ENCODE data around the gene TASOR.
A peak's percentile ranks its signal among the peaks of the same experiment; 100 is the strongest.

Gene TASOR

GRCh38 chr3:56682462-56683121, 473 bp downstream of the TASOR start:
- DNase-seq (ENCODE audit: low read depth) = peak; percentile 84
- H3K4me3 ChIP-seq (ENCODE audit: low read depth, low read length) = peak overlapping the region; percentile 82
- TF ChIP-seq CTCF (conservative IDR thresholded peaks at IDR 0.05; ENCODE audit: low read depth, low read length) = peak; percentile 11

DNA sequence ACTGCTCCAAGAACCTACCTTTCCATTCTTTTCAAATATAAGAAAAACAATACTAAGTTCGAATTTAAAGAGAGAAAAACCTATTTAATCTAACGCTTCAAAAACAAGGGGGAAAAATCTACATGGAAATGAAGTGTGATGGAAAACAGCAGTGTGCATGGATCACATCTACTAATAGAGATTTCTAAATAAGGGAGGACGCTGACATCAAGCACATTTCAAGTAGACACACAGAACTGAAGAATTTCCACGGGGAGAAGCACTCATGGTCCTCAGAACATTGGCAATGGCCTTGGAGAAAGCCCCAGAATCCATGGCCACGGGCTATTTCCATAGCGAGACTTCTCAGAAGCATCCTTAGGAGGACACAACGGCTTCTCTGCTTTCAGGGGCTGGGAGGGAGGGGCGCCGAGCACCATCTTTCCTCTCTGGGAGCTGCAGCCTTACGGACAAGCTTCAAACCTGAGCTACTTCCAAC, 1.0 kb downstream of the TASOR start:
- TF ChIP-seq CTCF (conservative IDR thresholded peaks at IDR 0.05; ENCODE audit: low read depth, low read length) = no peak
- H3K4me3 ChIP-seq (ENCODE audit: low read depth, low read length) = peak overlapping the region; percentile 82
- DNase-seq (ENCODE audit: low read depth) = no peak

DNA sequence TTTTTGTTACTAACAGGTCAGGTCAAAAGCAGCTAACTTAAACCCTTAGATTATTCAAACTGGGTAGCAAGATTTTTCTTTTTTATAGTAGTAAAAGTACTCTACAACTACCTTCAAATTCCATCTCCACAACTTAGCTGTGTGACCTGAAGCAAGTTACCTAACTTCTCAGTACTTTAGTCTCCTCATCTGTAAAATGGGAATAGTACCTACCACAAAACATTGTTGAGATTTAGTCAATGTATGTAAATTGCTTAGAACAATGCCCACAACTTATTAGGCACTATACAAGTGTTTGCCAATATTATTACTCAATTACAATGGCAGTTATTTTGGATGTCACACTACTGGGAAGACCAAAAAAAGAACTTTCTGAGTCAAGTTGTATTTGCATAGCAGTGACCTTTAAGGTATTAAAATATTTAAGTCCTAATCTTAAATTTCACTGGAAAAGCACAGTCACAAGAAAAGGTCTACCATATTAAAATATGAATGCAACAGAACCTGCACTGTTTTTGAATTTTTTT, 2.9 kb downstream of the TASOR start:
- no peak for DNase-seq (ENCODE audit: low read depth)
- TF ChIP-seq CTCF (conservative IDR thresholded peaks at IDR 0.05; ENCODE audit: low read depth, low read length) = no peak
- H3K4me3 ChIP-seq (ENCODE audit: low read depth, low read length) = no peak overlapping the region

- DNase-seq (ENCODE audit: low read depth) = no peak
- no peak for TF ChIP-seq CTCF (conservative IDR thresholded peaks at IDR 0.05; ENCODE audit: low read depth, low read length)
- no peak overlapping the region for H3K4me3 ChIP-seq (ENCODE audit: low read depth, low read length)
These were observed 5.8 kb downstream of the TASOR start for GRCh38 chr3:56677286-56677685.

DNA sequence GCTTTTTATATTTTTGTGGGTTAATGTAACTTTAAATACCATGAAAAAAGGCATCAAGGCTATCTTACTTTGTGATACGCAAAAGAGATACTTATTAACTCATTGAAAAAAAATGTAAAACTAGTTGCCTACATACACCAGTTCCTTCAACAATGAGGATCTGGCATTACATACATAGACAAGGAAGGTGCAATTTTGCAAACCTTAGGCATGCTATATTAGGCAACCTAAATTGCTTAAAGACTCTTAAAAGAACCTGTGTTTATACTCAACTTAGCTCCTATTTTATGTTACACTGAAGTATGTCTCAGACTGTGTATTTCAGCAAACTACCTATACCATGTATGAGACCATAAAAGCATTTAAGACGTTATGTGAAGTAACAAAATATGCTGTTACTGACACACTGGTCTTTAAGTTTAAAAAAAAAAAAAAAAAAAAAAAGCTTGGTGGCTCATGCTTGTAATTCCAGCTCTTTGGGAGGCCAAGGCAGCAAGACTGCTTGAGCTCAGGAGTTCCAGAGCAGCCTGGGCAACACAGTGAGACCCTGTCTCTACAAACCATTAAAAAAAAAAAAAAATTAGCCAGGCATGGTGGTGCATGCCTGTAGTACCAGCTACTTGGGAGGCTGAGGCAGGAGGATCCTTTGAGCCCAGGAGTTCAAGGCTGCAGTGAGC, 9.1 kb downstream of the TASOR start:
- H3K4me3 ChIP-seq (ENCODE audit: low read depth, low read length) = no peak overlapping the region
- no peak for TF ChIP-seq CTCF (conservative IDR thresholded peaks at IDR 0.05; ENCODE audit: low read depth, low read length)
- peak; percentile 15 for DNase-seq (ENCODE audit: low read depth)

- no peak for TF ChIP-seq CTCF (conservative IDR thresholded peaks at IDR 0.05; ENCODE audit: low read depth, low read length)
- peak; percentile 6 for DNase-seq (ENCODE audit: low read depth)
- no peak overlapping the region for H3K4me3 ChIP-seq (ENCODE audit: low read depth, low read length)
These were observed 15.0 kb downstream of the TASOR start for GRCh38 chr3:56667973-56668579.
